Activated CD4-positive, alpha-beta T cell treated with anti-CD3 and anti-CD28 coated beads, Interleukin-2, Interleukin-4, amounts not matched to agents 100 ng/mL and 50 ng/mL, durations not matched to agents 16 hours and 8 hours (primary cell): Measurements from ENCODE around the gene TAF3.
A peak's percentile ranks its signal among the peaks of the same experiment; 100 is the strongest.
"Not testable (repeated sequence)": the region's sequence is repeated elsewhere in the genome, so short reads cannot be mapped to it uniquely, and the experiment has no call there.

ENCODE experiments used
- DNase-seq: peaks from one replicate; pipeline ENCODE4 v3.0.0-alpha.2; 2020; ENCODE audit warnings: low spot score

TAF3 gene, protein sequence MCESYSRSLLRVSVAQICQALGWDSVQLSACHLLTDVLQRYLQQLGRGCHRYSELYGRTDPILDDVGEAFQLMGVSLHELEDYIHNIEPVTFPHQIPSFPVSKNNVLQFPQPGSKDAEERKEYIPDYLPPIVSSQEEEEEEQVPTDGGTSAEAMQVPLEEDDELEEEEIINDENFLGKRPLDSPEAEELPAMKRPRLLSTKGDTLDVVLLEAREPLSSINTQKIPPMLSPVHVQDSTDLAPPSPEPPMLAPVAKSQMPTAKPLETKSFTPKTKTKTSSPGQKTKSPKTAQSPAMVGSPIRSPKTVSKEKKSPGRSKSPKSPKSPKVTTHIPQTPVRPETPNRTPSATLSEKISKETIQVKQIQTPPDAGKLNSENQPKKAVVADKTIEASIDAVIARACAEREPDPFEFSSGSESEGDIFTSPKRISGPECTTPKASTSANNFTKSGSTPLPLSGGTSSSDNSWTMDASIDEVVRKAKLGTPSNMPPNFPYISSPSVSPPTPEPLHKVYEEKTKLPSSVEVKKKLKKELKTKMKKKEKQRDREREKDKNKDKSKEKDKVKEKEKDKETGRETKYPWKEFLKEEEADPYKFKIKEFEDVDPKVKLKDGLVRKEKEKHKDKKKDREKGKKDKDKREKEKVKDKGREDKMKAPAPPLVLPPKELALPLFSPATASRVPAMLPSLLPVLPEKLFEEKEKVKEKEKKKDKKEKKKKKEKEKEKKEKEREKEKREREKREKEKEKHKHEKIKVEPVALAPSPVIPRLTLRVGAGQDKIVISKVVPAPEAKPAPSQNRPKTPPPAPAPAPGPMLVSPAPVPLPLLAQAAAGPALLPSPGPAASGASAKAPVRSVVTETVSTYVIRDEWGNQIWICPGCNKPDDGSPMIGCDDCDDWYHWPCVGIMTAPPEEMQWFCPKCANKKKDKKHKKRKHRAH

GRCh38 chr10:7818295-7819120, at the start of gene TAF3:
Gene TAF3, plus strand, starts transcription at chr10:7818505. Its CDS starts 205 bp downstream, at chr10:7818710.
- peak; percentile 93 for DNase-seq

DNA sequence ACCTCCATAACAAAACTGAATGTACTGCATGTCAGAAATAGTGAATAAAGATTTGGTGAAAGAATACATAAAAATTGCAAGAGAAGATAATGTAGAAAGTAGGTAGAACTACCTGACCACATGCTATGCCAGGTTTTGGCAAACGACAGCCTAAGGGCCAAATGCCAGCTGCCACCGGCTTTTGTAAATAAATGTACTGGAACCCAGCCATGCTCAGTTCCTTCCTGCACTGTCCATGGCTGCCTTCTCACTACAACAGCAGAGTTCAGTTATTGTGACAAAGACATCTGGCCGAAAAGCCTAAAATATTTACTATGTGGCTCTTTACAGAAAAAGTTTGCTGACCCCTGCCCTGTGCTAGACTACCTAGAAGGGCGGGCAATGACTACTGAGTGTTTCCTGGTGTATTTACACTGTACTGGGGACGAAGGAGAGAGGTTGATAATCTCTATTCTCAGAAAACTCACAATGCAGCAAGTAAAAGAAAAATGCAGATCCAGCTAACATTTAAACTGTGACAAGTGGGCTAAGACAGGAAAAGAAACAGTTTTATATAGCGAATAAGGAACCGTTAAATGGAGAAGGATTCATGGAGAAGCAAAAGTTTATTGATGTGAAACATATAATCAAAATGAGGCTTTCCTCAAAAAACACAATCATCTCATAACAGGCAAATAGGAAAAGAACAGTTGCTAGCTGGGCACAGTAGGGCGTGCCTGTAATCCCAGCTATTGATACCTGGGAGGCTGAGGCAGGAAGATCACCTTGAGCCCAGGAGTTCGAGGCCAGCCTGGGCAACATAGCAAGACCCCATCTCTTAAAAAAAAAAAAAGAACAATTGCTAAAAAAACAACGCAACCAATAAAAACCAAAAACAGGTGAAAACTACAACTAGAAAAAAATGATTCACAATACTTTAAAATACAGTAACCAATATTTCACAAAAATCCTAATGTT, 44.2 kb upstream of the TAF3 start:
- no peak for DNase-seq

GRCh38 chr10:7776777-7777176, 41.5 kb upstream of the TAF3 start:
- no peak for DNase-seq

DNA sequence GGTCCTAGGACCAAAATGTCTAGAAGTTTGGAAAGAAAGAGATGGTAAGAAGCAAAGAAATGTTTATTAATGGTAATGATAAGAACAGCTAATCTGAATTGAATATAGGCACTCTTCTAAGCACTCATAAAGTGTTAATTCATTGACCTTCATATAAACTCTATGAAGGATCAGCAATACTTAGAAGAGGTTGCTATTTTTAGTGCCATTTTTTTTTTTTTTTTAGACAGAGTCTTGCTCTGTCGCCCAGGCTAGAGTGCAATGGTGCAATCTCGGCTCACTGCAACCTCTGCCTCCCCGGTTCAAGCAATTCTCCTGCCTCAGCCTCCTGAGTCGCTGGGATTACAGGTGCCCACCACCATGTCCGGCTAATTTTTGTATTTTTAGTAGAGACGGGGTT, 36.1 kb upstream of the TAF3 start:
- not testable (repeated sequence) for DNase-seq

DNA sequence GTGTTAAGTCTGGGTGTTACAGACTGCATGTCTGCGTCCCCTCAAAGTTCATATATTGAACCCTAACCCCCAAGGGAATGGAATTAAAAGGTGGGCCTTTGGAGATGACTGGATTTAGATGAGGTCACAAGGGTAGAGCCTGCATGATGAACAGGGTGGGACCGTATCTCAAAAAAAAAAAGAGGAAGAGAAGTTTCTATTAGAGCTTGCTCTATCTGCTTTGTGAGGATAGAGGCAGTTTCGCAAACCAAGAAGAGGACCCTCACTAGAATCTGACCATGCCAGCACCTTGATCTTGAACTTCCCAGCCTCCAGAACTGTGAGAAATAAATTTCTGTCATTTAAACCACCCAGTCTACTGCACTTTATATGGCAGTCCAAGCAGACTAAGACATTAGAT, 31.9 kb upstream of the TAF3 start:
- no peak for DNase-seq

DNA sequence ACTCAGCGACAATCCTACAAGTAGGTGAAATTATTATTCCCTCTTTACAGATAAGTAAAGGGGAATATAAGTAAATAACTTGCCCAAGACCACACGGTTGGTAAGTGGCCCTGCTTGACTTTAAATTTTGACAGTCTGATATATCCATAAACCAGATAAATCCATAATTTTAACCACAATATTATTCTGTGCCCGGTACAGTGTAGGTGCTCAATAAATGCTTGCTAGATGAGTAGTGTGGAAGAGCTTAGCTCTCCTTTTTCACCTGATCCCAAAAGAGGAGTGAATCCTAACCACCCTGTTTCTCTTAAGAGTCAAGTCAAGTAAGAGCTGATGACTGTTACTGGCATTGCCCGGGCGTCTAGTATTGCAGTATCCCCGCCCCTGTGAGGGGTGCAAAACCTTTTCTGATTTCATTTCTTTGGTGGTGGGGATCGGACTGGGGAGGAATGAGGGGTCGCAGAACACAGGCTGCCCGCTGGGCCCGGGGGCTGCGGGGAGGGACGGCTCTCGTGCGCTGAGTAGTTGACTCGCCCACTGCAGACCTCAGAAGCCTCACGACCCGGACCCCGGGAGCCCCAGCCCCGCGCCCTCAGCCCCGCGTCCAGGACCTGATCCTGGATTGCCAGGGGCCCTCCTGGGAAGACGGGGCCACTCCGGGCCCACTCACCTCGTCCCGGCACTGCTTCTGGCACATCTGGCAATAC, 31.0 kb upstream of the TAF3 start:
- no peak for DNase-seq

GRCh38 chr10:7787857-7788638, 30.3 kb upstream of the TAF3 start, which contains the start of the genes ATP5F1C and KIN:
Gene ATP5F1C, plus strand, starts transcription at chr10:7788177. Its CDS starts 31 bp downstream, at chr10:7788208.
Gene KIN, minus strand, starts transcription at chr10:7787993. Its CDS starts 60 bp downstream, at chr10:7787933.
- DNase-seq, result peak; percentile 98

DNA sequence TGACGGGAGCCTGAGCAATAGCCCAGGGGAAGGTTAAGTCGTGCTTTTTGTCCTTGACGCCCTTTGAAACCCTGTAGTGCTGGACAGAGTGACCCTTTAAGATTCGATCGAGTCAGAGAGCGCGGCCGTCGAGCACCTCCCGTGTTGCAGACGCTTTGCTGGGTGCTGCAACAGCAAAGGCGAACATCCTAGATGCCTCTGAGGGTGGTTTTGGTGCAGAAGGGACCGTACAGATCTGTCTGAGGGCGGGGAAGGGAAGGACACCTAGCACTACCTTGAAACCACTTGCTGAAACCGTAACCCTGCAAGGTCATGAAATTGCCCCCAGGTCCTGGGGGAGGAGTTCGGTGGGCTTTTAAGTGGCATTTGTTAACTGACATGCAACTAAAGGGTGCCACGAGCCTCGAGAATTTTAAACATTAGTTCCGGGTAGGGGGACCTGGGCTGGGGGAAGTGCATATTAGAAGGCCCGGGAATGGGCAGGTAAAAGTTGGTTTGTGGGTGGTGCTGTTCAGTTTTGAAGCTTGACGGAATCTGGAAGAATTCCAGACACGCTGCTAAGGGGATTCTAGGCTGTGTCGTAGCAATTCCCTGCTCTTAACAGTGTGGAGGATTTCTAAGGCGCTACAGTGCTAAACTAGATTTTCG, 29.5 kb upstream of the TAF3 start:
- DNase-seq, result no peak

DNA sequence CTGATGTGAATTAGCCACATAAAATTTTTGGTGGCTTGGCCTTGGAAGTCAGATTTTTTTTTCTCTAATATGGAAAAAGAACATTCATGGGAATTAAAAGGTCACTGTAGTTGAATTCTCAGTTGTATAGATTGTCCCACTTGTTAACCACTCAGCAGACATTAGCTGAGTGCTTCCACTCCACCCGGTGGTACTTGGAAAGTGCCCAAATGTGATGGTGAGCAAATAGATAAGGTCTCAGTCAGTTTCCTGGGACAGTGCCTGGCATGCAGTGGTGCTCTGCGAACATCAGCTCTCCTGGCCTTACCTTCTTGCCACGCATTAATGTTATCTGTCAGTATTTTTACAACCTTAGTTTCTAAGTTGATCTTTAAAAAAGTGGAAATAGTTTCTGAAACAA, 28.9 kb upstream of the TAF3 start:
- DNase-seq, result no peak

DNA sequence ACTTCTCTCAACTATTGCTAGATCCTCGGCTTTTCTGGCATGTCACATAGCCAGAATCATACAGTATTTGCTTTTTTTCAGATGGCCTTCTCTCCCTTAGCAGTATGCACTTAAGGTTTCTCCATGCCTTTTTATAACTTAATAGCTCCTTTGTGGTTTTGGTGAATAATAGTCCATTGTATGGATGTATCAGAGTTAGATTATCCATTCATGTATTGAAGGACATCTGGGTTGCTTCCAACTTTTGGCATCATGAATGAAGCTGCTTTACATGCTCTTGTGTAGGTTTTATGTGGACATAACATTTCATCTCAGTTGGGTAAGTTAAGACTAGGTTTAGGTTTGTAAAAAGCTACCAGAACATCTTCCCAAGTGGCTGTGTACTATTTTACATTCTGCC, 25.8 kb upstream of the TAF3 start:
- DNase-seq, result no peak

DNA sequence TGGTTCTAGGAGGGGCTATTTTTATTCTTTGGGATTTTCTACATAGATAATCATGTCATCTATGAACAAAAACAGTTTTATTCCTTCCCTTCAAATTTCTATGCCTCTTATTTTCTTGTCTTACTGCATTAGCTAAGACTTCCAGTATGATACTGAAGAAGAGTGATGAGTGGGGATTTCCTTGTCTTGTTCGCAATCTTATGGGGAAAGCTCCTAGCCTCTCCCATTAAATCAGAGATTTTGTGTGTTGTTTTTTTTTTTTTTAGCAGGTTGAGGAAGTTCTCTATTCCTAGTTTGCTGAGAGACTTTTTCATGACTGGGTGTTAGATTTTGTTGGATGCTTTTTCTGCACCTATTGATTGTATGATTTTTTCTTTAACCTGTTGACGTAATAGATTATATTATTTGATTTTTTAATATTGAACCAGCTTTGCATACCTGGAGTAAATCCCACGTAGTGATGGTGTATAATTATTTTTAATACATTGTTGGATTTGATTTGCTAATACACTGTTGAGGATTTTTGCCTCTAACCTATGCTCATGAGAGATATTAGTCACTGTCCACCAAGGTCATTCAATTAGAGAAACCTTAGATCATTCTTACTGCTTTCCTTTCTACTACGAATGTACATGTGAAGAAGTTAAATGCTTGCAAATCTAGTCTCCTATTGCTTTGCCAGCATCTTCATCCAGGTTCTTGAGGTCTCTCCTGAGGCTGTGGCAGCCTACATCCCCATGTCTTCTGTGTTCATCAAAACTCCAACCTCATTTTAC, 23.9 kb upstream of the TAF3 start:
- DNase-seq, result no peak

- DNase-seq, result no peak
Measured at GRCh38 chr10:7795605-7796004, 22.7 kb upstream of the TAF3 start.

DNA sequence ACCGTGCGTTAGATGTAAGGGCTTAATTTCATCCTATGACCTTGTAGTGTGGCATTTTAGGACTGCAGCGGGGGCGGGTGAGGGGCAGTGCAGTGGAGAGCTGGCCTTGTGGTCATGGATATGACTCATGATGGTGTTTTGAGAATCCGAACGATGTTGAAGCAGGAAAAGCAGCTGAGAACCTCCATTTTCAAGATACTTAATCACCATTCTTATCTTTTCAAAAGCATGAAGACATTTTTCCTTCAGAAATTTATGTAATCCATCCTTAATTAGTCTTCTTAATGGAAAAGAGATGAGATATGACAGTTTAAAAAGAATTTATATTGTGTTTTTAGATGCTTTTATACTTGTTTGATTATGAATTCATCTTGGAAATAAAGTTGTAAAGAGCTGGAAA, 20.7 kb upstream of the TAF3 start:
- DNase-seq, result peak; percentile 37

DNA sequence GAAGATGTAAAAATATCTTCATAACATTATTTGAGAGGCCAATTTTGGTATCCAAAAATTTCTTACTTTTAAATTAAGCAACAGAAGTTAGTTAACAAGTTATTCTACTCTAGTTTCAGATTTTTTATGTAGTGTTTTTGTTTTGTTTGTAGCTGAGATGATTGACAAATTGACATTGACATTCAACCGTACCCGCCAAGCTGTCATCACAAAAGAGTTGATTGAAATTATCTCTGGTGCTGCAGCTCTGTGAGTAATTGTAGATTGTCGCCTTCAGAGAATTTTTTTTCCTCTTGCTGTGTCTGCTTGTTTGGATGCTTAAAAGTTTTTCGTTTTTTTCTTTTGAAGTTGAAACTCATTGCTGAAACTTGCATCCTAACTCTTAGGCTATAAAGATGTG, 15.7 kb upstream of the TAF3 start:
- no peak for DNase-seq

DNA sequence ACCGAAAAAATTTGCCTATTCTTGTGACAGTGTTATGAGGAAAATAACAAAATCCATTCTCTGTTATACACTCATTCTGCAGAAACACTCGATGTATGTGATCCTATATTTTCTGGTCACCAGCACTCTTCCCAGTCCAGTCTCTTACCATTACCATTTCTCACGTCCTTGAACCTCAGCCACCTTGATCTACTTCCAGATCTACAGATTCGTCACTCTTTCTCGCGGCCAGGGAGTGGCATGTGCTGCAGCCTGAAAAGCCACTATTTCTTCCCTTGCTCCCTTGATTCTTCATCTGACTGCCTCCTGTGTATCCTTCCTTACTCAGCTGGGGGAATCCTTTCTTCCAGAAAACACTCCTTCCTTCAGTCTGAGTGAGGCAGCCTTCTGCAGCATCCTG, 14.1 kb upstream of the TAF3 start:
- DNase-seq, result no peak

DNA sequence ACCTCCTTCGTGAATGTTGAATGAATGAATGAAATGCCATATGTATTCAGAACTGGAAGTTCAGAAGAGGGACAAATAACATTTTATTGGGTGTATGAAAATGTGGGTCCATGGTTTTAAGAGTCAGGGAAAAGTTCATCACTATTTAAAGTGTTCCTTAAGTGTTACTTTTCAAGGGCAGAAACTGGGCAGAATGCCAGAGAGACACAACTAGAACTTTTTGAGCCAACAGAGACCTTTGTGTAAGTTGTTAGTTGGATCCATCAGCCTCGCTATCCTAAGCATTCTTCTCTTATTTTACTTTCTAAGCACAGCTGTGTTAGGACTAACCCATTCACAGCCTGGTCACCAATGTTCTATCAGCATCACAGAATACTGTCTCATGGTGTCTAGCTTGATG, 13.6 kb upstream of the TAF3 start:
- DNase-seq, result no peak

DNA sequence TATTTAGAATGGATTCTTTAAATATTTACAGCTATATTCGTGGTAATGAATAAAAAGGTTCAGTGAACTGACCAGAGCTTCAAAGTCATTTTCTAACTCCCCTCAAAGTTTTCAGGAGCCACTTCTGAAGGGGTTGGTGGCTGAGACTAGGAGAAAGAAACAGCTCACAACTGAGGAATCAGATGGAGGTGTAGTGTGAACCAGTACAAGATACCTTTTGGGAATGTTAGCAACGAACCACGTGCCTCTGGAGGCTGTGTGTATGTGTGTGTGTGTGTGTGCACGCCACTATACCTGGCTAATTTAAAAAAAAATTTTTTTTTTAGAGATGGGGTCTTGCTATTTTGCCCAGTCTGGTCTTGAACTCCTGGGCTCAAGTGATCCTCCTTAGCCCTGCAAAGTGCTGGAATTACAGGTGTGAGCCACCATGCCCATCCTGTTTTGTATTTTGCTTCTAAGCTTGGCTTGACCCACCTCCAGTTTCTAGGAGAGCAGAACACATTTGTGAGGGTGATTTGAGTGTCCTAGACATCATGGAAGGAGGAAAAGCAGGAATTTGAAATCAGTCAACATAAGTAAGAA, 9.5 kb upstream of the TAF3 start:
- no peak for DNase-seq

GRCh38 chr10:7810443-7810842, 7.9 kb upstream of the TAF3 start:
- DNase-seq, result no peak
